IMR-90 (cell line): Measurements from ENCODE around the gene PRDM2. TPM values are rescaled to one million over a fixed set of nuclear protein-coding genes. Genes with fewer than 3 reads are reported as not detected.

ENCODE experiments used
- ATAC-seq: fragments of 200-7000 bp; cut with Tn5 transposase; 2 replicates; pipeline ENCODE4 v1.9.1; 2020; ENCODE audit warnings: low read depth, mild to moderate bottlenecking, moderate library complexity
- BruUV-seq: library from RNA; stranded (reverse); fragments of 400-500 nt; replicated peaks from 2 replicates; lab custom pipeline; 2021; lab: Mats Ljungman, UMichigan
- CTCF ChIA-PET: fragments of 300-600 bp; formaldehyde crosslinking; extraction: SDS; loops from one replicate; lab custom pipeline; 2021; ENCODE audit warnings: antibody characterized with exemption; lab: Yijun Ruan, JAX
- POLR2A ChIA-PET: fragments of 300-600 bp; sonication (Branson Sonifier 250); formaldehyde crosslinking; loops from one replicate; lab custom pipeline; 2022; ENCODE audit warnings: antibody characterized with exemption; ENCODE audit not compliant: unreplicated experiment; lab: Charles Lee
- DNase-seq: peaks from one replicate; pipeline ENCODE4 v3.0.0; 2013
- H2AFZ ChIP-seq: replicated peaks from 2 replicates; pipeline ENCODE3; 2013; ENCODE audit warnings: low read length, mild to moderate bottlenecking; ENCODE audit not compliant: poor library complexity
- H2AK5ac ChIP-seq: 2 replicates; pipeline ENCODE4 v1.6.1; 2013; ENCODE audit warnings: low read depth, low read length, inconsistent platforms
- H2AK9ac ChIP-seq: replicated peaks from 2 replicates; pipeline ENCODE3; 2013; ENCODE audit warnings: mild to moderate bottlenecking, low read depth, low read length, moderate library complexity; ENCODE audit not compliant: poor library complexity
- H2BK120ac ChIP-seq: 2 replicates; pipeline ENCODE4 v1.6.1; 2013; ENCODE audit warnings: low read depth, low read length, inconsistent platforms
- H2BK15ac ChIP-seq: 3 replicates; pipeline ENCODE4 v1.6.1; 2013; ENCODE audit warnings: low read depth, low read length, inconsistent platforms
- H2BK20ac ChIP-seq: 2 replicates; pipeline ENCODE4 v1.6.1; 2013; ENCODE audit warnings: low read depth, mild to moderate bottlenecking, inconsistent platforms, low read length, moderate library complexity
- H2BK5ac ChIP-seq: 2 replicates; pipeline ENCODE4 v1.6.1; 2013; ENCODE audit warnings: mild to moderate bottlenecking, low read depth, low read length, inconsistent platforms; ENCODE audit not compliant: poor library complexity, severe bottlenecking
- H3K14ac ChIP-seq: replicated peaks from 2 replicates; pipeline ENCODE4 v1.6.1; 2013; ENCODE audit warnings: low read depth, low read length, inconsistent platforms
- H3K18ac ChIP-seq: 2 replicates; pipeline ENCODE4 v1.6.1; 2013; ENCODE audit warnings: low read depth, low read length, control low read depth
- H3K23ac ChIP-seq: 2 replicates; pipeline ENCODE4 v1.6.1; 2013; ENCODE audit warnings: low read depth, low read length, inconsistent platforms
- H3K27ac ChIP-seq: 2 replicates; pipeline ENCODE4 v1.5.1; 2013; ENCODE audit warnings: mild to moderate bottlenecking, control low read depth, low read length; ENCODE audit not compliant: insufficient read depth
- H3K27me3 ChIP-seq: 2 replicates; pipeline ENCODE4 v1.6.1; 2013; ENCODE audit warnings: low read length; ENCODE audit not compliant: control insufficient read depth, insufficient read depth
- H3K36me3 ChIP-seq: 2 replicates; pipeline ENCODE4 v1.6.1; 2013; ENCODE audit warnings: low read length, mixed read lengths; ENCODE audit not compliant: control insufficient read depth, insufficient read depth
- H3K4ac ChIP-seq: 2 replicates; pipeline ENCODE4 v1.6.1; 2013; ENCODE audit warnings: low read depth, low read length, inconsistent platforms
- H3K4me1 ChIP-seq: 2 replicates; pipeline ENCODE4 v1.6.1; 2013; ENCODE audit warnings: low read length, mixed read lengths; ENCODE audit not compliant: control insufficient read depth, insufficient read depth
- H3K4me2 ChIP-seq: 2 replicates; pipeline ENCODE4 v1.6.1; 2013; ENCODE audit warnings: low read depth, mild to moderate bottlenecking, control low read depth, low read length, moderate library complexity
- H3K4me3 ChIP-seq: 2 replicates; pipeline ENCODE4 v1.5.1; 2013; ENCODE audit warnings: low read depth, mild to moderate bottlenecking, control low read depth, low read length, moderate library complexity; ENCODE audit not compliant: insufficient read depth
- H3K56ac ChIP-seq: 2 replicates; pipeline ENCODE4 v1.6.1; 2013; ENCODE audit warnings: low read length, inconsistent platforms; ENCODE audit not compliant: insufficient read depth; ENCODE audit errors: extremely low read depth
- H3K79me1 ChIP-seq, 2 experiments: 2 replicates each; pipeline ENCODE4 v1.6.1; 2013; ENCODE audit warnings: low read length in 2 of 2, inconsistent platforms in 1 of 2, low read depth in 1 of 2
- H3K9ac ChIP-seq: 2 replicates; pipeline ENCODE4 v1.6.1; 2013; ENCODE audit warnings: low read depth, low read length, control low read depth
- H3K9me1 ChIP-seq: 2 replicates; pipeline ENCODE4 v1.6.1; 2013; ENCODE audit warnings: low read length, inconsistent platforms; ENCODE audit not compliant: insufficient read depth
- H3K9me3 ChIP-seq: 2 replicates; pipeline ENCODE4 v1.6.1; 2013; ENCODE audit warnings: low read length; ENCODE audit not compliant: control insufficient read depth, insufficient read depth
- H4K20me1 ChIP-seq: 2 replicates; pipeline ENCODE4 v1.6.1; 2013; ENCODE audit warnings: low read length, inconsistent platforms; ENCODE audit not compliant: insufficient read depth
- H4K5ac ChIP-seq: 2 replicates; pipeline ENCODE4 v1.6.1; 2013; ENCODE audit warnings: mild to moderate bottlenecking, low read depth, low read length, control low read depth
- H4K8ac ChIP-seq, 2 experiments: 2 replicates each; pipeline ENCODE4 v1.6.1; 2013; ENCODE audit warnings: low read depth in 2 of 2, low read length in 2 of 2, control low read depth in 1 of 2, inconsistent platforms in 1 of 2
- H4K91ac ChIP-seq: 2 replicates; pipeline ENCODE4 v1.6.1; 2013; ENCODE audit warnings: low read depth, low read length, inconsistent platforms; ENCODE audit not compliant: insufficient read depth
- CEBPB ChIP-seq: IDR thresholded peaks from 2 replicates; pipeline ENCODE4 v1.6.1; 2012; ENCODE audit warnings: low read depth, low read length, improper control_type of control experiment
- FOS ChIP-seq: fragments of 150-350 bp; IDR thresholded peaks from 2 replicates; pipeline ENCODE4 v1.6.1; 2016; ENCODE audit warnings: low read depth, low read length
- MAFK ChIP-seq: IDR thresholded peaks from 2 replicates; pipeline ENCODE4 v1.6.1; 2012; ENCODE audit warnings: low read depth, low read length, improper control_type of control experiment
- WGBS, 2 experiments: methylation state at CpG; one replicate each; pipeline versions ENCODE4 v1.1.5 to v1.1.7; 2013; ENCODE audit warnings: missing lambda C conversion rate in 2 of 2; ENCODE audit not compliant: insufficient read length in 1 of 2; ENCODE audit errors: extremely low coverage in 2 of 2; 5-methylcytosine and 5-hydroxymethylcytosine counted together
- dilution Hi-C: fragments of 300-500 bp; cut with HindIII; formaldehyde crosslinking; loops from one replicate; pipeline ENCODE4 v1.14.3; 2018; ENCODE audit warnings: low sequenced_read_pairs; ENCODE audit not compliant: unreplicated experiment
- in situ Hi-C: fragments of 300-500 bp; cut with MboI; formaldehyde crosslinking; loops from 3 replicates; pipeline ENCODE4 v1.14.3; 2019; ENCODE audit warnings: low sequenced_read_pairs, inconsistent platforms, mixed read lengths
- intact Hi-C: fragments of 100-400 bp; cut with micrococcal nuclease; formaldehyde crosslinking; loops from 2 replicates; pipeline ENCODE4 v1.10.0; 2022
- polyA plus RNA-seq, 3 experiments: library from polyadenylated mRNA; depleted of rRNA; stranded (reverse); fragments of >200 nt; gene quantifications; 2 replicates each; pipeline ENCODE4 v1.2.3, GENCODE V29; 2012; ENCODE audit warnings: low replicate concordance in 1 of 3
- total RNA-seq: library from RNA; depleted of rRNA; stranded (reverse); fragments of >200 nt; gene quantifications from 2 replicates; pipeline ENCODE4 v1.2.3, GENCODE V29; 2012

Gene PRDM2
- total and polyA plus RNA-seq, 2 of the 4 experiments (the other 2 are of a cell fraction) = 3.4 to 8.9 TPM

- Histone ChIP-seq H3K27me3 (no peaks in the 10 kb centered on the region), H4K91ac (peak overlapping the region; percentile 8; the same call in 1 of the 2 replicates), H3K79me1 (peaks cover 16 to 82% of the 10 kb centered on the region in 2 experiments), H4K5ac (peak overlapping the region; percentile 21; the same call in 1 of the 2 replicates), H4K8ac (no peak overlapping the region), H3K4me2 (peak overlapping the region; percentile 69), H3K14ac (no peak overlapping the region), H3K4me1 (peaks cover 35% of the 10 kb centered on the region), H3K4ac (no peak overlapping the region), H2BK15ac (no peak overlapping the region), H3K9me1 (peaks cover 23% of the 10 kb centered on the region), H4K20me1 (peaks cover 62% of the 10 kb centered on the region), H2AK5ac (no peak overlapping the region), H2AK9ac (no peak overlapping the region), H2BK5ac (peak overlapping the region; percentile 52), H3K9ac (no peak overlapping the region), H2AFZ (no peak overlapping the region), H3K9me3 (no peaks in the 10 kb centered on the region), H2BK120ac (0 out of 2 replicates have a peak overlapping the region, but pooled peaks have one; percentile 4), H3K36me3 (peaks cover 27% of the 10 kb centered on the region), H3K27ac (peak overlapping the region; percentile 83; the same call in 1 of the 2 replicates), H3K23ac (no peak overlapping the region), H3K4me3 (no peak overlapping the region), H3K18ac (peak overlapping the region; percentile 60), H3K56ac (no peak overlapping the region), H2BK20ac (no peak overlapping the region)
- peak; percentile 86 for DNase-seq
- BruUV-seq = no TSS peak
- no peak for TF ChIP-seq CEBPB
- TF ChIP-seq MAFK = peak; percentile 82
- peak; percentile 59; the same call in 1 of the 2 replicates for TF ChIP-seq FOS
- POLR2A ChIA-PET = interaction anchor here (0.6 kb wide), 1 partner anchor 31 kb away, joined by 3 read pairs; no protein-coding TSS in a partner anchor
- dilution Hi-C loops (no loop called here), in situ Hi-C loops (no loop called here), intact Hi-C loops (no loop called here)
- peak; percentile 56 for ATAC-seq
- CTCF ChIA-PET = interaction anchor here (0.6 to 1.5 kb wide), 2 partner anchors 15 to 18 kb away, joined by 3 to 4 read pairs; no protein-coding TSS in a partner anchor
- WGBS, 2 experiments = 100% methylated on average over 4 of the region's 20 CpGs; no CpG with 5 or more reads in 1 of the 2 experiments
Measured at GRCh38 chr1:13781907-13782633, 82.1 kb downstream of the PRDM2 start.
